NCI-H345 treated with DMSO at 0.1 percent for 48 hours (cell line): ENCODE results near the gene UGT1A7.

Source experiments
- DNase-seq: peaks from one replicate; lab custom pipeline; 2025; ENCODE audit not compliant: unreplicated experiment; lab: John Stamatoyannopoulos, UW

Gene UGT1A7

GRCh38 chr2:233816771-233817170 lies 135.1 kb downstream of the UGT1A7 start:
- no peak for DNase-seq

GRCh38 chr2:233817361-233817911 lies 135.7 kb downstream of the UGT1A7 start:
- DNase-seq = no peak

- DNase-seq = no peak
Observed at GRCh38 chr2:233817995-233818638, 136.4 kb downstream of the UGT1A7 start.

- DNase-seq = no peak
Observed at GRCh38 chr2:233818639-233819621, 137.2 kb downstream of the UGT1A7 start.

- DNase-seq = no peak
Observed at GRCh38 chr2:233819884-233820773, 138.4 kb downstream of the UGT1A7 start.

- no peak for DNase-seq
Observed at GRCh38 chr2:233820774-233821105, 139.0 kb downstream of the UGT1A7 start.

- DNase-seq = no peak
Observed at GRCh38 chr2:233821196-233821595, 139.5 kb downstream of the UGT1A7 start.

- no peak for DNase-seq
Observed at GRCh38 chr2:233821709-233822100, 140.0 kb downstream of the UGT1A7 start.

GRCh38 chr2:233822101-233822771 lies 140.5 kb downstream of the UGT1A7 start:
- no peak for DNase-seq
